ENCODE results near the gene DCPS.
A peak's percentile ranks its signal among the peaks of the same experiment; 100 is the strongest.

DCPS gene

DNA sequence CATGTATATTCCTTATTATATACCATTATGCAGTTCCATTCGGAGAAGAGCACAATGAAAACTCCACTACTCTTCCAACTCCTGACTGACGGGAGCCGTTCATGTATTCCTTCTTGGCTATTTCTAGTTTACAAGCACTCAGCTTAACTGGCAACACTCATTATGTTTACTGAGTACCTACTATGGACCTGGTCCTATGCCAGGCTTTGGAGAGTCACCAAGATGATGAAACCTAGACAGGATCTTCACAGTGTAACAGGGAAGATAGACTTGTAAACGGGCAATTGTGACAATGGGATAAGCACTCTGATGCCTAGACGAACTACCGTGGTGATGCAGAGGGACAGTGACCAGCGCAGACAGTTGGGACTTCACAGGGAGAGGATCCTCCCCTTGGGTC lies 29.3 kb downstream of the DCPS start:
- H3K27me3 ChIP-seq = no peaks in the 10 kb centered on the region
- no peaks in the 10 kb centered on the region for H3K4me1 ChIP-seq
- intact Hi-C loops (cut with DNase I; ENCODE audit: low total_unique reads) = no loop called here
- peaks cover 0 to 32% (median 5%) of the 10 kb centered on the region in 3 donors for H3K36me3 ChIP-seq
- no peak overlapping the region for H3K27ac ChIP-seq
- TF ChIP-seq, protein P1, sequence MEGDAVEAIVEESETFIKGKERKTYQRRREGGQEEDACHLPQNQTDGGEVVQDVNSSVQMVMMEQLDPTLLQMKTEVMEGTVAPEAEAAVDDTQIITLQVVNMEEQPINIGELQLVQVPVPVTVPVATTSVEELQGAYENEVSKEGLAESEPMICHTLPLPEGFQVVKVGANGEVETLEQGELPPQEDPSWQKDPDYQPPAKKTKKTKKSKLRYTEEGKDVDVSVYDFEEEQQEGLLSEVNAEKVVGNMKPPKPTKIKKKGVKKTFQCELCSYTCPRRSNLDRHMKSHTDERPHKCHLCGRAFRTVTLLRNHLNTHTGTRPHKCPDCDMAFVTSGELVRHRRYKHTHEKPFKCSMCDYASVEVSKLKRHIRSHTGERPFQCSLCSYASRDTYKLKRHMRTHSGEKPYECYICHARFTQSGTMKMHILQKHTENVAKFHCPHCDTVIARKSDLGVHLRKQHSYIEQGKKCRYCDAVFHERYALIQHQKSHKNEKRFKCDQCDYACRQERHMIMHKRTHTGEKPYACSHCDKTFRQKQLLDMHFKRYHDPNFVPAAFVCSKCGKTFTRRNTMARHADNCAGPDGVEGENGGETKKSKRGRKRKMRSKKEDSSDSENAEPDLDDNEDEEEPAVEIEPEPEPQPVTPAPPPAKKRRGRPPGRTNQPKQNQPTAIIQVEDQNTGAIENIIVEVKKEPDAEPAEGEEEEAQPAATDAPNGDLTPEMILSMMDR (IDR thresholded peaks at IDR 0.05) = no peak
- no peak for DNase-seq
- H3K4me3 ChIP-seq = no peak overlapping the region
- no peaks in the 10 kb centered on the region for H3K9me3 ChIP-seq

DNA sequence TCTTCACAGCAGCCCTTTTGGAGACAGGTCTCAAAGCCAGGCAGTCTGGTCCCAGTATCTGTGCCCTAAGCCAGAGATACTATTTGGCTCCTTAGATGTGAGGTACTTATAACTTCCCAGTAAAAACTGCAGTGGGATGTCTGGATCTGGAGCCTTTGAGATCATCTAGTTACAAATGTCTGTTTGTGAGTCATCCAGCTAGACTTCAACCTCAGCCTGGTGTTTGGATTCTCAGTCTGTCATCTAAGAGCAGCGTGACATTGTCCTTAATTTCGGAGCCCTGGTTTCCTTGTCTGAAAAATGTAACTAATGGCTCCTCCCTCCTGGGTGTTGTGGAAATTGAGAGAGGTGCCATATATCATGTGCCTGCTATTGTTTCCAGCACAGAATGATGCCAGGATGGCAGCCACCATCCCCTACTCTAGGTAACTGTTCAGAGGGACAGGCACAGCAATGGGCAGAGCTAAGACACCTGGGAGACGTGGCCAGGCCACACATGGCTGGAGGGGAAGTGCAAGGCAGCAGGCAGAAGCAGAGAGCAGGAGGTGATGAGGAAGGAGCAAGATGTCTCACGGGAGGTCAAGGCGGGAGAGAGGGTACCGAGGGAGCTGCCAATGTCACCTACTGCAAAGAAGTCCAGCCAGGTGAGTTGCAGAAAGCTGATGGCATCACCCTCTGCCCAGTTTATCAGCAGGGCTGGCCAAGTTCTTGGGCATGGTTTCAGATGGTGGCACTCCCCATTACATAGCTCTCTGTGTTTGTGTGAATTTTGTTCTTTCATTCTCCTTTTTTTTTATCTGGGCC lies 31.0 kb downstream of the DCPS start:
- Histone ChIP-seq H3K27me3 (no peaks in the 10 kb centered on the region), H3K27ac (no peak overlapping the region), H3K36me3 (peaks cover 0 to 49% (median 13%) of the 10 kb centered on the region in 3 donors), H3K9me3 (no peaks in the 10 kb centered on the region), H3K4me3 (no peak overlapping the region), H3K4me1 (peaks cover 0 to 5% (median 0%) of the 10 kb centered on the region in 4 donors)
- TF ChIP-seq, protein P1 (IDR thresholded peaks at IDR 0.05) = no peak
- intact Hi-C loops (cut with DNase I; ENCODE audit: low total_unique reads) = no loop called here
- peak in 1 of 2 donors; percentile 16 for DNase-seq

DNA sequence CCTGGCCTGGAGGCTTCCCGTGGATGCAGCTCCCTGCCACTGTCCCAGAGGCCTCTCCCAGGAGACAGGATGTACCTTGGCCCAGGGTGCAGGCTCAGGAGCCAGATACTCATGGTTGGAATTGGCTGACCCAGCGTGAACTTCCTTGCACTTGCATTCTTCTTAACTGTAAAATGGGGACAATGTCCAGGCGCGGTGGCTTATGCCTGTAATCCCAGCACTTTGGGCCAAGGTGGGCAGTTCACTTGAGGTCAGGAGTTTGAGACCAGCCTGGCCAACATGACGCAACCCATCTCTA lies 31.6 kb downstream of the DCPS start:
- H3K27me3 ChIP-seq = no peaks in the 10 kb centered on the region
- TF ChIP-seq, protein P1 (IDR thresholded peaks at IDR 0.05) = no peak
- peaks cover 0 to 53% (median 13%) of the 10 kb centered on the region in 3 donors for H3K36me3 ChIP-seq
- no peak overlapping the region for H3K27ac ChIP-seq
- H3K9me3 ChIP-seq = no peaks in the 10 kb centered on the region
- intact Hi-C loops (cut with DNase I; ENCODE audit: low total_unique reads) = no loop called here
- H3K4me3 ChIP-seq = no peak overlapping the region
- peak in 1 of 2 donors; percentile 16 for DNase-seq
- peaks cover 0 to 7% (median 0%) of the 10 kb centered on the region in 4 donors for H3K4me1 ChIP-seq

DNA sequence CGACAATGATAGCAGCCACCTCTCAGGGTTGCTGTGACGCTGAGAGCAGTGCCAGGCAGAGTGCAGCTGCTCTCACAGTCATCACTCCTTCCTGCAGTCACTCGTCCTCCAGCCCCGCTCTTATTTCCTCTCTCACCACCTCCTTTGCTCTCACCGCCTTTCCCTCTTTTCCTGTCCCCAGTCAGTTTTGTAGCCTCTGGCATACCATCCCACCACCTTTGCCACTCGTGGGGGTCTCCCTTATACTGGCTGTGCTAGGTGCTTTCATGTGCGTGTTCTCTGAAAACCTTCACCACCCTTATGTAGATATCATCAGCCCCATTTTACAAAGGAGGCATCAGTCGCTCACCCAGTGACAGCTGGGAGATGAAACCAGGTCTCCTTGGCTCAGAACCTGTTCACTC lies 32.3 kb downstream of the DCPS start:
- H3K27ac ChIP-seq = no peak overlapping the region
- TF ChIP-seq, protein P1 (IDR thresholded peaks at IDR 0.05) = no peak
- no peak for DNase-seq
- peaks cover 0 to 7% (median 0%) of the 10 kb centered on the region in 4 donors for H3K4me1 ChIP-seq
- intact Hi-C loops (cut with DNase I; ENCODE audit: low total_unique reads) = no loop called here
- H3K27me3 ChIP-seq = no peaks in the 10 kb centered on the region
- peaks cover 0 to 52% (median 13%) of the 10 kb centered on the region in 3 donors for H3K36me3 ChIP-seq
- no peak overlapping the region for H3K4me3 ChIP-seq
- H3K9me3 ChIP-seq = no peaks in the 10 kb centered on the region

DNA sequence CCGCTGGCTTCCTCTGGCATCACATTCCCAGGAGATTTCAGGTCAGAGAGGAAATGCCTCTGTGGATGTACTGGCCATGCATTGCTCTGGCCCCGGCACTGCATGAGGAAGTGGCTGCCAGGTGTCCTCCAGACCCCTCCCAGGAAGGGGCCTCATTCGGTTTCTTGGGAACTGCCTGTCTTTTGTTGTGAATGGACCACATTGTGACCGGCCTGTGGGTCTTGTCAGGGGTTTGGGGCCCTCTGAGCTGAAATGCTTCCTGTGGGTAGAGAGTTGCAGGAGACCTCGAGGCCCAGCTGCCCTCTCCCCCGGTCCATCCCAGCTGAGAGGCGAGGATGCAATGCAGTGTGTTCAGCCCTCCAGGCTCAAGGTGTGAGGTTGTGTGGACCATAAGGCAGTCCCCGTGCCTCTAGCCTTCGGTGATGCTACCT lies 32.8 kb downstream of the DCPS start:
- DNase-seq = peak in 1 of 2 donors; percentile 13
- Histone ChIP-seq H3K27me3 (no peaks in the 10 kb centered on the region), H3K27ac (no peak overlapping the region), H3K4me1 (peaks cover 0 to 7% (median 0%) of the 10 kb centered on the region in 4 donors), H3K36me3 (peaks cover 0 to 48% (median 13%) of the 10 kb centered on the region in 3 donors), H3K9me3 (no peaks in the 10 kb centered on the region), H3K4me3 (no peak overlapping the region)
- intact Hi-C loops (cut with DNase I; ENCODE audit: low total_unique reads) = no loop called here
- TF ChIP-seq, protein P1 (IDR thresholded peaks at IDR 0.05) = no peak
